LoVo (cell line): Measurements from ENCODE around the gene CACNA2D3.

Experiments
- DNase-seq: peaks from one replicate; pipeline ENCODE4 v3.0.0-alpha.2; 2016; ENCODE audit warnings: low spot score

Gene CACNA2D3

GRCh38 chr3:54341811-54342210 lies 219.5 kb downstream of the CACNA2D3 start:
- DNase-seq: no peak

GRCh38 chr3:54342676-54343075 lies 220.3 kb downstream of the CACNA2D3 start:
- DNase-seq: no peak

- no peak for DNase-seq
These were observed 221.1 kb downstream of the CACNA2D3 start for GRCh38 chr3:54343495-54343894.

- no peak for DNase-seq
These were observed 222.4 kb downstream of the CACNA2D3 start for GRCh38 chr3:54344601-54345231.

GRCh38 chr3:54345847-54346375 lies 223.6 kb downstream of the CACNA2D3 start:
- no peak for DNase-seq

GRCh38 chr3:54347060-54347459 lies 224.7 kb downstream of the CACNA2D3 start:
- DNase-seq: no peak

- no peak for DNase-seq
These were observed 225.6 kb downstream of the CACNA2D3 start for GRCh38 chr3:54347933-54348332.

- no peak for DNase-seq
These were observed 226.9 kb downstream of the CACNA2D3 start for GRCh38 chr3:54349231-54349652.

- no peak for DNase-seq
These were observed 227.3 kb downstream of the CACNA2D3 start for GRCh38 chr3:54349691-54350090.

- no peak for DNase-seq
These were observed 231.2 kb downstream of the CACNA2D3 start for GRCh38 chr3:54353546-54353945.

- DNase-seq: no peak
These were observed 231.6 kb downstream of the CACNA2D3 start for GRCh38 chr3:54353946-54354345.

- no peak for DNase-seq
These were observed 233.4 kb downstream of the CACNA2D3 start for GRCh38 chr3:54355800-54356199.

- peak; percentile 3 for DNase-seq
These were observed 234.1 kb downstream of the CACNA2D3 start for GRCh38 chr3:54356261-54357045.

- no peak for DNase-seq
These were observed 234.9 kb downstream of the CACNA2D3 start for GRCh38 chr3:54357301-54357700.

GRCh38 chr3:54358316-54358715 lies 236.0 kb downstream of the CACNA2D3 start:
- no peak for DNase-seq

GRCh38 chr3:54358969-54359694 lies 236.8 kb downstream of the CACNA2D3 start:
- no peak for DNase-seq

- DNase-seq: no peak
These were observed 238.0 kb downstream of the CACNA2D3 start for GRCh38 chr3:54360320-54360719.

- no peak for DNase-seq
These were observed 239.5 kb downstream of the CACNA2D3 start for GRCh38 chr3:54361746-54362283.

GRCh38 chr3:54366007-54366750 lies 243.8 kb downstream of the CACNA2D3 start:
- DNase-seq: no peak

GRCh38 chr3:54366839-54367238 lies 244.5 kb downstream of the CACNA2D3 start:
- DNase-seq: no peak

GRCh38 chr3:54372232-54372631 lies 249.9 kb downstream of the CACNA2D3 start:
- DNase-seq: no peak
